NOMO-1 treated with dmso at 0.1 percent for 144 hours (cell line): Measurements from ENCODE around the gene FSD2.

ENCODE experiments used
- DNase-seq: peaks from one replicate; lab custom pipeline; 2025; ENCODE audit not compliant: unreplicated experiment; lab: John Stamatoyannopoulos, UW

FSD2 gene, protein sequence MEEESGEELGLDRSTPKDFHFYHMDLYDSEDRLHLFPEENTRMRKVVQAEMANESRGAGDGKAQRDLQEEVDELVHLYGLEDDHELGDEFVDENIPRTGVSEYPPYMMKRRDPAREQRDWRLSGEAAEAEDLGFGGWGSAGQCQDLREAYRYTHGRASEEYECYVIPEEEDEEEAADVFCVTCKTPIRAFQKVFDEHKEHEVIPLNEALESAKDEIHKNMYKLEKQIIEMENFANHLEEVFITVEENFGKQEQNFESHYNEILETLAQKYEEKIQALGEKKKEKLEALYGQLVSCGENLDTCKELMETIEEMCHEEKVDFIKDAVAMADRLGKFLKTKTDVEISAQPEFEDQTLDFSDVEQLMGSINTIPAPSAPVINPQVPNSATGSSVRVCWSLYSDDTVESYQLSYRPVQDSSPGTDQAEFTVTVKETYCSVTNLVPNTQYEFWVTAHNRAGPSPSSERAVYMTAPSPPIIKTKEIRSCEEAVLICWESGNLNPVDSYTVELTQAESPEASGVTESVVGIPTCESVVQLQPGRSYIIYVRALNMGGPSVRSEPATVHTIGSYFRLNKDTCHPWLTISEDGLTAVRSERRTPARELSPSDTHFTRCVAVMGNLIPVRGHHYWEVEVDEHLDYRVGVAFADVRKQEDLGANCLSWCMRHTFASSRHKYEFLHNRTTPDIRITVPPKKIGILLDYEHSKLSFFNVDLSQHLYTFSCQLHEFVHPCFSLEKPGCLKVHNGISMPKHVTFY

DNA sequence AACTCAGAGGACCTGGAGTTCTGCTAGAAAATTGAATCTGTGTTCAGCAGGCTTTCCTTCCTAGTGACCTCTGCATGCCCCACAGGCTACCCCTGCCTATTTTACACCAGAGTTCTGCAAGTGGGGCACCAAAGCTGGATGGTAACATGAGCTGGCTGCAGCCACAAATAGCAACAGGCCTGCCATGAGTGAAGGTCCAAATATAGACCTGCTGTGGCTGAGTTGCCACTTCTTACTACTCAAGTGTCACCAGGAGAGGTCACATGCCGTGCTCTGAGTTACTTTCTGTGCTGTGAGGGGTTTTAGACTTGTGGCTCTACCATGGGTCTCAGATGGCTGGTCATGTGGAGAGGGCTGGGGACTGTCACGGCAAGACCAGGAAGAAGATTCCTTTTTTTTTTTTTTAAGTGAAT is at the start of gene FSD2:
FSD2 (minus strand) TSS at position 76 of the 413 bp plus-strand sequence. CDS start 18,679 bp downstream, outside the sequence.
- peak; percentile 39 for DNase-seq

DNA sequence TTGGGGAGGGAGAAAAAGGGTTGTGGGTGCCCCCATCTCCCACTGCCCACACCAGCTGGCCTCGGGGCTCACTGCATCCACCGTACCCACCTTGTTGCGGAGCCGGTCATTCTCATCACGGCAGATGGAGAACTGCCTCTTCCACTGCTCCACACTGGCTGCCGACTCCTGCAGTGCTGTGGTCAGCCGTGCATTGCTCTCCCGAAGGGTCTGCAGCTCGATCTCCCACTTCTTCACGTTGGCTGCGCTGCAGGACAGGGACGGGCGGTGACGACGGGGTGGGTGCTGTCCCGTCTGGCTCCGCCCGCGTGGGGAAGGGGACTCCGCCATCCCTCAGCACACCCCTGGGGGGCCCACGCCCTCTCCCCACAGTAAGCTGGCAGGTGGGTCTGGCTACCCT is 48.7 kb upstream of the FSD2 start:
- DNase-seq = no peak

GRCh38 chr15:82852941-82853561 is 47.2 kb upstream of the FSD2 start:
- no peak for DNase-seq

DNA sequence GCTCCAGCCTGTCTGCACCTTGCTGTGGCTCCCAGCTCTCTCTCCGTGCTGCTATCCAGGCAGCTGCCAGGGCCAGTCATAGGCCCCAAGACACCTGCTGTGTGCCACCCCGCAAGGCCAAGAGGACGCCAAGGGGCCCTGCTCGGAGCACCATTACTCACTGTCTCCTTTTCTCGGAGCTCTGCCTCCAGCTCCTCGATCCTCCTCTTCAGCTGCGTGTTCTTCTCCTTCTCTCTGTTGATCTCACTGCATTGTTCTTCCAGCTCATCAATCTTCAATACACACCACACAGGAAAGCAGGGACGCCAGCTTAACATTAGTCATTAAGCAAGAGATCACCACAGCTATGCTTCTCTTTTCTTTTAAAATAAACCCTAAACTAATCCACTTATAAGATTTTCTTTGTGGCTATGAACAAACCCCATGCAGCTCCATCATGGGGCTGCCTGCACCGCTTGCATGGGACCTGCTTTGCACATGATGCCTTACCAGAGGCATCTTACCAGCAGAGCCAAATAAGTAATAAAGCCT is 46.2 kb upstream of the FSD2 start:
- DNase-seq = no peak

DNA sequence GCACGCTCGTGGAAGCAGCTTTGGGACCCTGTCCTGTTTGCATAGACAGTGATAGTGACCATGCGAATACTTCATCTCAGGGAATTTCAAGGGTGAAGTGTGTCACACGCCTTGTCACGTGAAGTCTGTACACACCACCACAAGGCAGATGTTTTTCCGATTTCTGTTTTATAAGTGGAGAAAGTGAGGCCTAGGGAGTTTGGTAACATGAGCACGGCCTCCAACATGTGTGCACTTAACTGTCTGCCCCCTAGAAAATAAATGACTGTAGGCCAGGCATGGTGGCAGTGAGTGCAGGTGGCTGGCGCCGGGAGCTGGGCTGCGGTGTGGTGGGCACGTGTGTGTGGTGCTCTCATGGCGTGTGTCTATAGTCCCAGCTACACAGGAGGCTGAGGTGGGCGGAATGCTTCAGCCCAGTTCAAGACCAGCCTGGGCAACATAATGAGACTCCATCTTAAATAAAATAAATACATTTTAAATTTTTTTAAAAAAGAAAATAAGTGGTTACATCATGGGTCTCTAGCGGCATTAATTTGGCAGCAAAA is 45.5 kb upstream of the FSD2 start:
- no peak for DNase-seq

DNA sequence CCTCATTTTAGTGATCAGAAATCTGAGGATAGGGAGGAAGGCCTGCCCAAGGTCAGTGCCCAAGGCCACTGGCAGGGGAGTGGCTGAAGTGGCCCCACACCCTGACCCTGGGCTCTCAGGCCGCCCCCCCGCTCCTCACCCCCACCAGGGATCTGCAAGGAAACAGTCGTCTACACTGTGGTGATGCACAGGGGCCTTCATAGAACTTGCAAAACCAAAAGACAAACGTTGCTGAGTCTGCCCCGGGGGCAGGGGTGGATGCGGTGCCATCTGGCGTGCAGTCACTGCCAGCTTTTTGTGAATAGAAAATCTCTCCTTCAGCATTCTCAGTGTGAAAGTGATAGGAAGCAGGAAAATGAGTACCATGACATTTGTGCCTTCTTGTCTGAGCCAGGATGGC is 44.9 kb upstream of the FSD2 start:
- no peak for DNase-seq

- peak; percentile 97 for DNase-seq
Observed at GRCh38 chr15:82849556-82850512, 44.0 kb upstream of the FSD2 start.

DNA sequence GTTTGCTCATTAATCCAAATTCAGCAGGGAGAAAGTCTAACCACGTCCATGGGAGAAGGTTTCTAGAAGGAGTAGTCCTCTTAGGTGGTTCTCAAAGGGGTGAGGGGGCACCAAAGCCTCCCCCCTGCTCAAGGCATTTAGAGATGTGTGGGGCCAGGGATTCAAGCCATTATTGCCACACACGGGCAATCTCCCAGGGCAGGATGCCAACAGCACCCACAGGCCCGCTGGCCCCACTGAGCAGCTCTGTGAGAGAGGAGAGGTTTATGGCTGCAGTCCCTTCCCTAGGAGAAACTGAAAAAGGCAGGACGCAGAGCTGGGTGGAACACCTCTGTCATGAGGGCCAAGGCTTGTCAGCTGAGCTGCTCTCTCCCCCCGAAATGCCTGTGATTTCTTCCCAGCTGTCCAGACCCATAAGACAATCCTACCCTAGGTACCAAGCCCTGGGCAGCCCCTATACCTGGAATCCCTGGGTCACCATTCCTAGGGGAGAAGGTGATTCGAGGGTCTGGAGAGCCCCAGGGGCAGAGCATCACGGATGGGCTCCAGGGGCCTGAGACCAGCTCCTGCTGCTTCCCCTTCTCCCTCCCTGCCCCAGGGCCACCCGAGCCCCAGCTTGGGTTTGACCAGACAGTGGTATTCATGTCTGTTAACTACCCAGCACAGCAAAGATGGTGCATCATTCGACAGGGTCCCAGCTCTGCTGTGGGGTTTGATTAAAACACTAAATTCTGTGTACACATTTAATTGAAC is 42.5 kb upstream of the FSD2 start:
- DNase-seq = no peak

DNA sequence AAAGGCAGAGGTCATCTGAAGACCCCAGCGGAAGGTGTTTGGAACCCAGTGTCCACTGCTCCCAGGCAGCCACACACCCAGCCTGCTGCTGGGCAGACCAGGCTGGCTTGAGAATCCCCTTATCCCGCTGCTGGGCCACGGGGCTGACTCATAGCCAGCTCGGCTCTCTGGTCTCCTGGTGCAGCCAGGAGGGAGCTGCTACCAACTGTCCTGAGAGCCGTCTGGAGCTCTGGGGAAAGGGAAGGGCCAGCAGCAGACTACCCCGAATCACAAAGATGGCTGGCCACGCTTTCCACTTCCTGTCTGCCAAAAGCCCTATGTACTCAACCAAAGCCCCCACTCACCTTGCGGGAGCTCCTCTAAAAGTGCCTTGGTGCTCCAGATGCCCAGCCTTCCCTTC is 41.8 kb upstream of the FSD2 start:
- no peak for DNase-seq

DNA sequence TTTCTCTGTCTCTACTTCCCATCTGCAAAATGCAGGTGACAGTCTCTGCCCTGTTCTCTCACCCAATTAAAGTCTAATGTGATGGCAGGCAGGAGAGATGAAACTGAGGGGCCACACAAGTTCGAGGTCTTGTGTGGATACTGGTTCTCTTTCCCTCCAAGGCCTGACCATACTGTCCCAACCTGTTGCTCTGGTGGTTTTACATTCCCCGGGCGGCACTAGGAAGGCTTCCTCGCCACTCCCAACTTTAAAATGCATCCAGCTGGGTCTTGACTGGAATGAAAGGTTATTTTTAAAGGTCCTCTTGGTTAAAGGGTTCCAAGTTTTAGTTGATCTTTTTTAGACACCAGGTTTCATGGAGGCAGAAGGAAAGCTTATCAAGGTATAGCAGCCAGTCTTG is 40.8 kb upstream of the FSD2 start:
- no peak for DNase-seq

GRCh38 chr15:82845686-82846085 is 39.8 kb upstream of the FSD2 start:
- DNase-seq = no peak

GRCh38 chr15:82843566-82843965 is 37.7 kb upstream of the FSD2 start:
- DNase-seq = peak; percentile 15

DNA sequence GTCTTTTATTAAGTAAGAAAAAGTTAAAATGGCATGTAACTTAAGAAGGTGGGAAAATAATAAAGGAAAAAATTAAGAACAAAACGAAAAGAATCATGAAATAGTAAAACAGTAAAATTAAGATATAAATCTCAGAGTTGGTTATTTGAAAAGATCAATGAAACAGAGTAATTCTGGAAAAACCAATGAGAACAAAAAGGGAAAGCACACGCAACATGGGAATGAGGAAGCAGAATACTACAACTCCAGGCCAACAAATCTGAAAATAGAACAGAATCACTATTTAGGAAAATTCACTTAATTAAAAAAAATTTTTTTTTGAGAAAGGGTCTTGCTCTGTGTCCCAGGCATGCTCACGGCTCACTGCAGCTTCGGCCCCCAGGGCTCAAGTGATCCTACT is 34.3 kb upstream of the FSD2 start:
- DNase-seq = no peak

- no peak for DNase-seq
Observed at GRCh38 chr15:82839136-82839535, 33.3 kb upstream of the FSD2 start.

GRCh38 chr15:82838096-82838735 is 32.3 kb upstream of the FSD2 start:
- DNase-seq = no peak

DNA sequence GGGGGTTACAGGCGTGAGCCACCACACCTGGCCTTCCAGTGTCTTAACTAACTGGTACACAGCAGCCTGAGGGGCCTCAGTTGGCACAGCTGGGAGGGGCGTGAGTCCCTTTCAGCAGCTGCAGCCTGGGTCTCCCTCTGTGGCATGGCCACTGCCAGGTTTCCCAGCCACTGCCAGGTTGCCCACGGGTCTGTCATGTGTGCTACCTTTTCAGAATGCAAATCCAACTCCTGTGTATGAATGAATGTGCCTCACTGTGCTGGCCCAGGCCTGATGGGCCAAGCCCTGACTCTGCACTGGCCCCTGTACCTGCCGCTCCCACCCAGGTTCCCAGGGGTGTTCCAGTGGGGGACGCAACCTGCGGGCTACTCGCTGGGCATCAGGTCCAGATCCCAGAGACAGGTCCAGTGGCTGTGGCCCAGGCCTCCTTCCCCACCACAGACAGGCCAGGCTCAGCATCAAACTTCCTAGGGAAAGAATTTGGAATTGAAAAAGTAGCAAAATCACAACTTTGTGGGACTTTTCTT is 29.6 kb upstream of the FSD2 start:
- DNase-seq = no peak

DNA sequence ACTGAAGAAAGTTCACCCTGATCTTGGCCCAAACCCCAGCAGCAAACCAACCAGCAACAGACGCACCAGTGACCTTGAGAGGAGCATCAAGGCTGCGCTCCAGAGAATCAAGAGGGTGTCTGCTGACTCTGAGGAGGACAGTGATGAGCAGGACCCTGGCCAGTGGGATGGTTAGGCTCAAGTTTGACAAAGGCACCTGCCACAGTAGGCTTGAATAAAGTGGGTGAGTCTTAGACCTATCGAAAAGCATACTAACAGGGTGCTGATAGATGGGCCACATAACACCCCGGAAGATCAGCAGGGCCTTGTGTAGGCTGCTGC is 27.5 kb upstream of the FSD2 start:
- DNase-seq = no peak

DNA sequence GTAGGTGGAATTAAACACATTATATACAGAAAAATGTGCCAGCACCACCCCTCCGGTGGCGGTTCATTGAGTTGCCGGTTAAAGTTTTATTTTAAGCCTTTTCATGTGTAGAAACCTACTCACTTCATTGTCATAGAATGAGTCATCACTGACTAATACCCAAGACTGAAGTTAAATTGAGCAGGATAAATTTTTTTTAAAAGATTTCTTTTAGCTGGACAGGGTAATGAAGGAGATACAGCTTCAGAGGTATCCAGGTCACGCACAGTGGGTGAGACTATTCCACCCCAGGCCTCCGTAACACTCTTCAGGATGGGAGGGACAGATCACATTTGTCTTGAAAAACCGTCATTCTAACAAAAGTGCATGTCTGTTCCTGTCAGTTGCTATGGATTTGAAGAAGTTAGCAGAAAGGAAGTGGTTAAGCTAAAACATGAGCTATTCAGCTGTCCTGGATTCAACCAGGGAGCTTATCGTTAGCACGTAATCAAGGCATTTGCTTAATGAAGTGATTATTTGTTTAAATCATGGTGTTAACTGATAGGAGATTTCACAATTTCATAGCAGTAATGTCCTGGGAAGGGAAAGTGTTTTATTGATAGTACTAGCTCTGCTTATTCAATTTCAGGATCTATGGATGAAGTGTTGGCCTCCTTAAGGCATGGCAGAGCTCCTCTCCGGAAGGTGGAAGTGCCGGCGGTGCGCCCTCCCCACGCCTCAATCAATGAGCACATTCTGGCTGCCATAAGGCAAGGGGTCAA is 26.9 kb upstream of the FSD2 start:
- DNase-seq = peak; percentile 85
